ENCODE data around the gene NOL9.

The NOL9 gene

DNA sequence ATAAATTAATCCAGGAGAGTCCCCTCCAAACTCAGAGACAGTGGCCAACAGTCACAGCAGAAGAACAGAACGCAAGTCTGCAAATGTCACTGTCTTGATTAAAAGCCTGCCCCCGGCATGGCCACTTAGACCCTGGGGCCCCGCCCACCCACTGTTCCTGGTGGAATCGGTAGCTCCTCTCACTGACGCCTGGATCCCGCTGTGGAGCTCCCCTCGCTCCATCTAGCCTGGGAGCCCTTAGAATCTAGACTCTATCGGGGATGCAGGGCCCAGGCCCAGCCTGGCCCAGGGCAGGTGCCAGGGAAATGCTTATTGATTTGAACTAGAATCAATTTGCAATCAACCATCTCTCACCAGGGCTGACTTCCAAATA, 41.4 kb downstream of the NOL9 start:
- TF ChIP-seq, protein P1, sequence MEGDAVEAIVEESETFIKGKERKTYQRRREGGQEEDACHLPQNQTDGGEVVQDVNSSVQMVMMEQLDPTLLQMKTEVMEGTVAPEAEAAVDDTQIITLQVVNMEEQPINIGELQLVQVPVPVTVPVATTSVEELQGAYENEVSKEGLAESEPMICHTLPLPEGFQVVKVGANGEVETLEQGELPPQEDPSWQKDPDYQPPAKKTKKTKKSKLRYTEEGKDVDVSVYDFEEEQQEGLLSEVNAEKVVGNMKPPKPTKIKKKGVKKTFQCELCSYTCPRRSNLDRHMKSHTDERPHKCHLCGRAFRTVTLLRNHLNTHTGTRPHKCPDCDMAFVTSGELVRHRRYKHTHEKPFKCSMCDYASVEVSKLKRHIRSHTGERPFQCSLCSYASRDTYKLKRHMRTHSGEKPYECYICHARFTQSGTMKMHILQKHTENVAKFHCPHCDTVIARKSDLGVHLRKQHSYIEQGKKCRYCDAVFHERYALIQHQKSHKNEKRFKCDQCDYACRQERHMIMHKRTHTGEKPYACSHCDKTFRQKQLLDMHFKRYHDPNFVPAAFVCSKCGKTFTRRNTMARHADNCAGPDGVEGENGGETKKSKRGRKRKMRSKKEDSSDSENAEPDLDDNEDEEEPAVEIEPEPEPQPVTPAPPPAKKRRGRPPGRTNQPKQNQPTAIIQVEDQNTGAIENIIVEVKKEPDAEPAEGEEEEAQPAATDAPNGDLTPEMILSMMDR (IDR thresholded peaks at IDR 0.05; ENCODE audit: extremely low read depth, missing control alignments) = no peak

DNA sequence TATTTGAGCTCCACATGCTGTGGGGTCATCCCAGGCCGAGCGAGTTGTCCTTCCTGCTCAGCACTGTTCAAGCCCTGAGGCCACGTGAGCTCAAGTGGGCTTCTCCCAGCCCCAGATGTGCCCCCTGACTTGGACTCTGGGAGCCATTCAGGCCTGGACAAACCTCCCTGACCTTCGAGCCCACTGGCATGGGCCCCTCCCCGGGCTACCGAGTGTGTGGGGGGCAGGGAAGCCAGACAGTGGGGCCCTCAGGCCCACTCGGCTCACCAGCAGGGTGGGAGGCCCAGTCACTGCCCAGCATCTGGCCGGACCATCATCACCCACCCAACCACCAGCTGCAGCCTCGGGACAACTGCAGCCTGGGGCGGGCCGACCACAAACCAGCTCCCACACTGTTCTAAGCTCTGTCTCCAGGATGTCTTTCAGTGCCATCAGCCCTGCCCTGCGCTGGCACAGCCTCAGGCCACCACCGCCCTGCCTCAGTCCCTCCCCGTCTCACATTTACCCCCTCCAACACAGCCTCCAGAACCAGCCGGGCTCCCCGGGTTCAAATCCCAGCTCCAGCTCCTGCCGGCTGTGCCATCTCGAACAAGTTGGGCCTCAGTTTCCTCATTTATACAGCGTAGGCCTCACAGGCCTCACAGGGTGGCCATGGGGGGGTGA, 41.9 kb downstream of the NOL9 start:
- TF ChIP-seq, protein P1 (IDR thresholded peaks at IDR 0.05; ENCODE audit: extremely low read depth, missing control alignments) = no peak
- DNase-seq (ENCODE audit: low spot score) = no peak

More for the DNA sequence above, 41.4 kb downstream of the NOL9 start:
- DNase-seq (ENCODE audit: low spot score) = no peak

DNA sequence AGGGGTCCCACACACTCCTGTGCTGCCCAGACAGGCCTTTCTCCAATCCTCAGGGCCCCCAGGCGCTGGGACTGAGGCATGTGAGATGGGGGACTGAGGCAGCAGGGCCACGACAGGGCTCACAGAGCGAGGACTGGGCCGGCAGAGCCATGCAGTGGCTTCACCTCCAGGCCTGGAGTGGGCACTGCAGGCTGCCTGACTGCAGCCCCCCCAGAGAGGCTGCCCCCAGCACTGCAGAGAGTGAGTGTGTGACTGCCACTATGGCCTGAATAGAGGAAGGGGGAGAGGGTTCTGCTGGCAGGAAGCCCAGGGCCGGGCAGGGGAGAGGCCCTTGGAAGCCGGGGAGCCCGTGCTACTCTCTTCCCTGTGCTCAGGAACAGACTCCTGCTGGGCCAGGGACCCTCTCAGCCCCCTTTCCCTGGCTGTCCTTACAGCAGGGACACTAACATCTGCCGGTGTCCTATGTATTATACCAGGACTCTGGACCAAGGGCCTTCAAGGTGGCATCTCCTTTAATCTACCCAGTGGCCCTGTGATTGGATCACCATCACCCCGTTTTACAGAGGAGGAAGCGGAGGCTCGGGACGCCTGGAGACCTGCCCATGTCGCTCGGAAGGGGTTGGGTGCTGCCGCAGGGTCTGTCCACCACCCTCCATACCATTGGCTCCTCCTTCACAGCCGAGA, 42.6 kb downstream of the NOL9 start:
- TF ChIP-seq, protein P1 (IDR thresholded peaks at IDR 0.05; ENCODE audit: extremely low read depth, missing control alignments) = no peak
- no peak for DNase-seq (ENCODE audit: low spot score)

DNA sequence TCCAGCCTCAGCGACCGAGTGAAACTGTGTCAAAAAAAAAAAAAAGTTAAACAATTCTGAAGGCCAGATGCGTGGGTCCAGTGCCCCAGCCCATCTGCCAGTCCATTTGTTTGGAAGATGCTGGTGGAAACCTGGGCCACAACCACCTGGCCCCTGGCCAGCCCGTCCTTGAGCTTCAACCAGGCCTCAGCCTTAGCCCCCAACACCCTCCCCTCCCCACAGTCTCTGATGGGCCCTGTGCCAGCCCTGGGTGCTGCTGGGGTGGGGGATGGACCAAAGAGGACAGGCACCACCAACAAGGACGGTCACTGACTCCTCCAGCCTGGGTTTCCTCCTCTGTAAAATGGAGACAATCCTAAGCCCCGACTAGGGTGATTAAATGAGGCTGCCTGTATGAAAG, 43.3 kb downstream of the NOL9 start:
- TF ChIP-seq, protein P1 (IDR thresholded peaks at IDR 0.05; ENCODE audit: extremely low read depth, missing control alignments) = no peak
- no peak for DNase-seq (ENCODE audit: low spot score)

DNA sequence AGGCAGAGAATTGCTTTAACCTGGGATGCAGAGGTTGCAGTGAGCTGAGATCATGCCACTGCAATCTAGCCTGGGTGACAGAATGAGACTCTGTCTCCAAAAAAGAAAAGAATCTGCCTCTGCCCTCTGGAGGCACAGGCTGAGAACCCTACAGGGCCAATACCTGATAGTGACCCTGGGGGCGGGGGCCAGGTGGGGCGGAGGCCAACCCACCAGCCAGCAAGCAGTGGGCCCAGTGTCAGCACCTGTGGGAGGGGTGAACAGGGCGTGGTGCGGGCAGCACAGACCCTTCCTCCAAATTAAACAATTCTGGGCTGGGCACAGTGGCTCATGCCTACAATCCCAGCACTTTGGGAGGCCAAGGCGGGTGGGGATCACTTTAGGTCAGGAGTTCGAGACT, 43.8 kb downstream of the NOL9 start:
- TF ChIP-seq, protein P1 (IDR thresholded peaks at IDR 0.05; ENCODE audit: extremely low read depth, missing control alignments) = no peak
- DNase-seq (ENCODE audit: low spot score) = no peak

DNA sequence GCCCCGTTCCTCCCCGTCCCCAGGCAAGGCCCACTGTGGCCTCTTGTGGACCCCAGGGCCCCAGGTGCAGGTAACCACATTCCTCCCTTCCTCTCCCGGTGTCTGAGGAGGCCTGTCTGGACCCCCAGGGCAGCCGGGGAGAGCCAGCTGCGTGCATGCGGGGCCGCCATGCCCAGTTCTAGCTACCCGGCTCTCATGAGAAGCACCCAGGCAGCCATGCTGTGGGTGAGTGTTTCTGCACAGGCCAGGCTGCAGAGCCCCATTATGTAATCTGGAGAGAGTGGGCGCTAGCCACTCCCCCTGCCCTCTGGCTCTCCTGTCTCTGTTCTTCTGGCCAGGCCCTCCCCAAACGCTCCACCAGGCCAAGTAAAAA, 44.4 kb downstream of the NOL9 start:
- peak; percentile 20 for DNase-seq (ENCODE audit: low spot score)
- TF ChIP-seq, protein P1 (IDR thresholded peaks at IDR 0.05; ENCODE audit: extremely low read depth, missing control alignments) = no peak

DNA sequence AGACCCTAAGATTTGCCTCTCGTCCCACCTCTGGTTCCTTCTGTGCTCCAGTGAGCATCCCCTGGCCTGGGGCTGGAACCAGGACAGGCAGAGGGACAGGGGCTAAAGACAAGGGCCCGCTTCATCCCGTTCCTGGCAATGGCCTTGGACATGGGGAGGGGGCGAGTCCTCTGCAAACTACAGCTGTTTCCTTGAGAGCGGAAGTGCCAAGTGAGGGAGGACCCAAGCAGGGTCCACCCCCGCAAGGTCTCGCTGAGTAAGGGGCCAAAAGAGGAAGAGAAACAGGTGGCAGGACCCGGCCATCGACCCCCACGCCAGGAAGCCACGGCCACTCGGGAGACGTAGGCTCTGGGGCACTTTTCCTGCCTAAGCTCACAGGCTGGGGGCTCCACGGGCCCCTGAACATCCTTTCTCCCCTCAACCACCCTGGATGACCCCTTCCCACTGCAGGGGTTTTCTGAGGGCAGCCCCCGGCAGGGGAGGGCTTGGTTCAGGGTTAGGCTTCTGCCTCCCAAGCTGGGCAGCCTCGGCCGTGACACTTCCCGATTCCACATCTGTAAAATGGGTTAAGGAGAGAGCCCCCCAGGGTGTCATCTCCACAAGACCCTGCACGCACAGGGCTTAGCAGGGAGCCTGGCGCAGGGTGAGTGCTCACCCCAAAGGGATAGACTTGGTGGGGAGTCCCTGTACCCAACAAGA, 44.9 kb downstream of the NOL9 start:
- TF ChIP-seq, protein P1 (IDR thresholded peaks at IDR 0.05; ENCODE audit: extremely low read depth, missing control alignments) = no peak
- peak; percentile 31 for DNase-seq (ENCODE audit: low spot score)
